Mucosa of stomach (tissue), 1 donor: Measurements from ENCODE around the gene CPXM1.

Experiments used
- H3K27me3 ChIP-seq: one replicate; pipeline ENCODE4 v1.7.0; 2013; ENCODE audit warnings: mild to moderate bottlenecking, low read length; ENCODE audit not compliant: control insufficient read depth, insufficient read depth
- H3K36me3 ChIP-seq: one replicate; pipeline ENCODE4 v1.7.0; 2013; ENCODE audit warnings: low read length; ENCODE audit not compliant: control insufficient read depth, insufficient read depth
- H3K4me1 ChIP-seq: one replicate; pipeline ENCODE4 v1.7.0; 2013; ENCODE audit warnings: mild to moderate bottlenecking, low read length; ENCODE audit not compliant: control insufficient read depth, insufficient read depth
- H3K4me3 ChIP-seq: one replicate; pipeline ENCODE4 v1.7.0; 2013; ENCODE audit warnings: low read length
- H3K9ac ChIP-seq: one replicate; pipeline ENCODE4 v1.7.0; 2013; ENCODE audit warnings: mild to moderate bottlenecking, low read length, moderate library complexity
- H3K9me3 ChIP-seq: one replicate; pipeline ENCODE4 v1.7.0; 2013; ENCODE audit warnings: mild to moderate bottlenecking, low read length, moderate library complexity; ENCODE audit not compliant: control insufficient read depth
- donor health status: Pancreatic carcinoma.

Gene CPXM1

GRCh38 chr20:2797136-2797983 lies 3.1 kb downstream of the CPXM1 start:
- H3K9ac ChIP-seq: no peak overlapping the region
- H3K27me3 ChIP-seq: peaks cover 61% of the 10 kb centered on the region
- H3K4me3 ChIP-seq: no peak overlapping the region
- no peaks in the 10 kb centered on the region for H3K4me1 ChIP-seq
- H3K36me3 ChIP-seq: no peaks in the 10 kb centered on the region
- H3K9me3 ChIP-seq: no peaks in the 10 kb centered on the region

- H3K9me3 ChIP-seq: no peaks in the 10 kb centered on the region
- H3K4me3 ChIP-seq: no peak overlapping the region
- H3K4me1 ChIP-seq: no peaks in the 10 kb centered on the region
- H3K36me3 ChIP-seq: no peaks in the 10 kb centered on the region
- no peak overlapping the region for H3K9ac ChIP-seq
- H3K27me3 ChIP-seq: peaks cover 51% of the 10 kb centered on the region
Measured at GRCh38 chr20:2796011-2796660, 4.3 kb downstream of the CPXM1 start.

DNA sequence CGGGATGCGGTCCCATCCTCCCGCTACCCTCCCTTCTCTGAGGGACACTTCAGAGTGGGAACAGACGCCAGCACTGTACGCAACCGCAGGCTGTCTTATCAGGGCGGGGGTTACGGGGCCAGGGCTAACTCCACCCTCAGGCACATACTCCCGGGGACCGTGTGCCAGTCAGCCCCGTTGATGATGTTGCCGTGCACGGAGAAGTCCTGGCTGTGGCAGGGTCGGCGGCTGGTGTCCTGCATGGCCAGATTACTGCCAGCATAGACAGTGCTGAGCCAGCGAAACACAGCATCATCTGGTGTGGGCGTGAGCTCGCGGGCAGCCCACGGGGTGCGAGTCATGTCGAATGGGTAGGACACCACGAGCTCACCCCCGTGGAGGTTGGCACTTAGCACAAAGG lies 5.0 kb downstream of the CPXM1 start:
- H3K9ac ChIP-seq: no peak overlapping the region
- no peaks in the 10 kb centered on the region for H3K4me1 ChIP-seq
- H3K27me3 ChIP-seq: peaks cover 45% of the 10 kb centered on the region
- H3K4me3 ChIP-seq: no peak overlapping the region
- H3K36me3 ChIP-seq: no peaks in the 10 kb centered on the region
- no peaks in the 10 kb centered on the region for H3K9me3 ChIP-seq

GRCh38 chr20:2794866-2795447 lies 5.5 kb downstream of the CPXM1 start:
- peaks cover 41% of the 10 kb centered on the region for H3K27me3 ChIP-seq
- H3K4me3 ChIP-seq: no peak overlapping the region
- no peaks in the 10 kb centered on the region for H3K36me3 ChIP-seq
- H3K9ac ChIP-seq: no peak overlapping the region
- H3K4me1 ChIP-seq: no peaks in the 10 kb centered on the region
- H3K9me3 ChIP-seq: no peaks in the 10 kb centered on the region

DNA sequence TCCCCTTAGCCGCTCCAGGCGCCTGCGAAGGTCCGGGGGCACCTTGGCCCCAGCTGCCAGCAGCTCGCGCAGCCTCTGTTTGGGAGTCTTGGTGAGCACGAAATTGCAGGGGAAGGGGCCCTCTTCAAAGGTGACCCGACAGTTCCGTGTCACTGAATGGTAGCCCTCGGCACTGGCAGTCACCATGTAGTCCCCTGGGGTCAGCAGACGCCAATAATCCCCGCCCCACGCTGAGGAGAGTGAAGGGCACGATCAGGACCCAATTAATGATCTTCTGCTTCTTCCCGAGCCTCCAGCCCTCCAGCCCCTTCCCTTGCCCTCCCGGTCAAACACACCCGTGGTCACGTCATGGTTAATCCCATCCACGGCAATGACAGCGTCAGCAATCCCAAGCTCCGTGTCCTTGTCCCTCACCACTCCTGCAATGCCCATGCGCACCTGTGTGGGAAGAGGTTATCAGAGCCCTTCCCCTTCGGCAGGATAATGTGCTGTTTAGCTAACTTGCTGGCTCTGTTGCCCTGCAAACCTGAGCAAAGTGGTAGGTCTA lies 6.2 kb downstream of the CPXM1 start:
- Histone ChIP-seq H3K36me3 (no peaks in the 10 kb centered on the region), H3K4me3 (no peak overlapping the region), H3K27me3 (peaks cover 34% of the 10 kb centered on the region), H3K9ac (no peak overlapping the region), H3K4me1 (no peaks in the 10 kb centered on the region), H3K9me3 (no peaks in the 10 kb centered on the region)

- Histone ChIP-seq H3K4me3 (no peak overlapping the region), H3K9me3 (no peaks in the 10 kb centered on the region), H3K36me3 (no peaks in the 10 kb centered on the region), H3K27me3 (peaks cover 26% of the 10 kb centered on the region), H3K9ac (no peak overlapping the region), H3K4me1 (no peaks in the 10 kb centered on the region)
Measured at GRCh38 chr20:2793471-2793870, 7.0 kb downstream of the CPXM1 start.

GRCh38 chr20:2783908-2784566 lies 16.4 kb downstream of the CPXM1 start:
- Histone ChIP-seq H3K9ac (no peak overlapping the region), H3K4me3 (no peak overlapping the region), H3K9me3 (no peaks in the 10 kb centered on the region), H3K4me1 (no peaks in the 10 kb centered on the region), H3K27me3 (no peaks in the 10 kb centered on the region), H3K36me3 (no peaks in the 10 kb centered on the region)

DNA sequence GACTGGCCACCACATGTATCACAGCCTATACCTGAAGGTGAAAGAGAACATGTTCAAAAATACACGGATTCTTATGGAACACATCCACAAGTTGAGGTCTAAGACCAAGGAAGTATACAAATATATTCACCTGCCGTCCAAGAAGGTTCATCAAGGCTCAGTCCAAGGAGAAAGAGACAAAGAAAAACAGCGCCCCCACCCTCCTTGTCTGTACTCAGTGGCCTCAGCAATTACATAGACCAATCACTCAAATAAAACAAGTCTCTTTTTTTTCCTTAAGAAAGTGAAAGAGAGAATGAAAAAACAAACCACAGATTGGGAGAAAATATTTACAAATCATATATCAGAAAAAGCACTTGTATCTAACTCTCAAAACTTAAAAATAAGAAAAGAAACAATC lies 19.5 kb downstream of the CPXM1 start:
- H3K27me3 ChIP-seq: no peaks in the 10 kb centered on the region
- no peaks in the 10 kb centered on the region for H3K9me3 ChIP-seq
- H3K36me3 ChIP-seq: no peaks in the 10 kb centered on the region
- no peak overlapping the region for H3K4me3 ChIP-seq
- no peaks in the 10 kb centered on the region for H3K4me1 ChIP-seq
- H3K9ac ChIP-seq: no peak overlapping the region

DNA sequence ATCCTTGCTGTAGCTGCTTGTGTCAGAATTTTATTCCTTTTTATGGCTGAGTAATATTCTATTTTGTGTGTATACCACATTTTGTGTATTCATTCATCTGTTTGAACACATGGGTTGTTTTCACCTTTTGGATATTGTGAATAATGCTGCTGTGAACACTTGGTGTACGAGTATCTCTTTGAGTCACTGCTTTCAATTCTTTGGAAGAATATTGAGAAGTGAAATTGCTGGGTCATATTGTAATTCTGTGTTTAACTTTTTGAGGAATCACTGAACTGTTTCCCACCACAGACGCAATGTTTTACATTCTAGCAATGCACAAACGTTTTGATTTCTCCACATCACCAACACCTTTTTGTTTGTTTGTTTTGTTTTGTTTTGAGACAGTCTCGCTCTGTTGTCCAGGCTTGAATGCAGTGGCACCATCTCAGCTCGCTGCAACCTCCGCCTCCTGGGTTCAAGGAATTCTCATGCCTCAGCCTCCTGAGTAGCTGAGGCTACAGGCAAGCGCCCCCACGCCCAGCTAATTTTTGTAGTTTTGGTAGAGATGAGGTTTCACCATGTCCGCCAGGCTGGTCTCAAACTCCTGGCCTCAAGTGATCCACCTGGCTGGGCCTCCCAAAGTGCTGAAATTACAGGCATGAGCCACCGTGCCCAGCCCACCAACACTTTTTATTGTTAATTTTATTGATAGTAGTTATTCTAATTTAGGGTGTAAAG lies 21.7 kb downstream of the CPXM1 start:
- H3K9ac ChIP-seq: no peak overlapping the region
- H3K4me1 ChIP-seq: no peaks in the 10 kb centered on the region
- H3K36me3 ChIP-seq: no peaks in the 10 kb centered on the region
- H3K4me3 ChIP-seq: no peak overlapping the region
- no peaks in the 10 kb centered on the region for H3K27me3 ChIP-seq
- H3K9me3 ChIP-seq: no peaks in the 10 kb centered on the region

DNA sequence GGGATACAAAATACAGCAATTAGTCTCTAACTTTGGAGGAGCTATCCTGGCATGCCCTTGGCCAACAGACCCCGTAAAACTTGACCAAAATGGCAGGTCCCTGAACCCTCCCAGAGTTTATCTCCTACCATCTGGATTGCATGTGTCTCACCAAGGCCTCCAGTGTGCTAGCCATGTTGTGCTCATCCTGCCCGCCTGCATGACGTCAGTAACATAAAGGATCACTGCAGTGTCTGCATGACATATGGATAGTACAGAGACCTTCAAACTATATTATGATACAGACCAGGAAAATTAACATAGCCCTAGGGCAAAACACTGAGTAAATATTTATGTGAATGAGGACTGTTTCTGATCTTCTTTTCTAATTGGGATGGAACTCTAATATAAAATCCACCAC lies 25.3 kb downstream of the CPXM1 start:
- Histone ChIP-seq H3K4me1 (no peaks in the 10 kb centered on the region), H3K9ac (no peak overlapping the region), H3K4me3 (no peak overlapping the region), H3K9me3 (no peaks in the 10 kb centered on the region), H3K27me3 (no peaks in the 10 kb centered on the region), H3K36me3 (no peaks in the 10 kb centered on the region)

- H3K36me3 ChIP-seq: no peaks in the 10 kb centered on the region
- no peaks in the 10 kb centered on the region for H3K27me3 ChIP-seq
Measured at GRCh38 chr20:2773812-2774211, 26.6 kb downstream of the CPXM1 start.

More at GRCh38 chr20:2773812-2774211, 26.6 kb downstream of the CPXM1 start:
- Histone ChIP-seq H3K9ac (no peak overlapping the region), H3K9me3 (no peaks in the 10 kb centered on the region), H3K4me1 (no peaks in the 10 kb centered on the region), H3K4me3 (no peak overlapping the region)
